HepG2 (cell line): ENCODE results near the gene RPS19BP1. TPM values are rescaled to one million over a fixed set of nuclear protein-coding genes. Genes with fewer than 3 reads are reported as not detected.

Experiments
- CAMTA2 ChIP-seq: sonication (generic); formaldehyde crosslinking; IDR thresholded peaks from 2 replicates; pipeline ENCODE4 v1.4.0; 2020; ENCODE audit warnings: mild to moderate bottlenecking, missing genetic modification reagents, borderline replicate concordance
- CEBPG ChIP-seq: IDR thresholded peaks from 2 replicates; pipeline ENCODE4 v1.6.1; 2016
- DZIP1 ChIP-seq: sonication (generic); formaldehyde crosslinking; IDR thresholded peaks from 2 replicates; pipeline ENCODE4 v1.5.0; 2020; ENCODE audit warnings: mild to moderate bottlenecking, missing genetic modification reagents
- GLMP ChIP-seq: sonication (generic); formaldehyde crosslinking; IDR thresholded peaks from 2 replicates; pipeline ENCODE4 v1.9.0; 2021; ENCODE audit warnings: missing genetic modification reagents, mild to moderate bottlenecking, borderline replicate concordance
- HMGA1 ChIP-seq: sonication (generic); formaldehyde crosslinking; conservative IDR thresholded peaks from 2 replicates; pipeline ENCODE4 v1.4.0; 2020; ENCODE audit warnings: missing genetic modification reagents
- HOXA7 ChIP-seq: sonication (generic); formaldehyde crosslinking; IDR thresholded peaks from 2 replicates; pipeline ENCODE4 v1.8.1; 2022; ENCODE audit warnings: mild to moderate bottlenecking, missing genetic modification reagents, moderate library complexity
- IRF2 ChIP-seq: IDR thresholded peaks from 2 replicates; pipeline ENCODE4 v1.6.1; 2018; ENCODE audit warnings: missing genetic modification reagents, missing compliant biosample characterization
- ISL2 ChIP-seq: sonication (generic); formaldehyde crosslinking; IDR thresholded peaks from 2 replicates; pipeline ENCODE4 v1.5.0; 2020; ENCODE audit warnings: missing genetic modification reagents
- MEIS1 ChIP-seq: sonication (generic); formaldehyde crosslinking; IDR thresholded peaks from 2 replicates; pipeline ENCODE4 v1.9.0; 2021; ENCODE audit warnings: mild to moderate bottlenecking, missing genetic modification reagents, moderate library complexity, borderline replicate concordance
- NFIB ChIP-seq: sonication (generic); formaldehyde crosslinking; IDR thresholded peaks from 2 replicates; pipeline ENCODE4 v1.9.0; 2021; ENCODE audit warnings: missing genetic modification reagents, mild to moderate bottlenecking, borderline replicate concordance
- PHB2 ChIP-seq: fragments of 450-650 bp; IDR thresholded peaks from 2 replicates; pipeline ENCODE4 v1.6.1; 2018; ENCODE audit not compliant: partially characterized antibody
- RBM39 ChIP-seq: fragments of 200-400 bp; formaldehyde crosslinking; IDR thresholded peaks from one replicate; pipeline ENCODE4 v1.6.1; 2018; ENCODE audit warnings: antibody characterized with exemption, mild to moderate bottlenecking, low read depth, low read length; ENCODE audit not compliant: poor library complexity, severe bottlenecking
- RFX5 ChIP-seq: IDR thresholded peaks from 2 replicates; pipeline ENCODE4 v1.6.1; 2011; ENCODE audit warnings: low read depth, low read length, improper control_type of control experiment
- ZBTB3 ChIP-seq: sonication (generic); formaldehyde crosslinking; IDR thresholded peaks from 2 replicates; pipeline ENCODE4 v1.4.0; 2020; ENCODE audit warnings: low read depth, mild to moderate bottlenecking, moderate library complexity, missing genetic modification reagents, borderline replicate concordance
- ZFP36 ChIP-seq: fragments of 150-350 bp; IDR thresholded peaks from 2 replicates; pipeline ENCODE4 v1.6.1; 2018; ENCODE audit warnings: borderline replicate concordance, low read length, low read depth; ENCODE audit not compliant: partially characterized antibody
- ZKSCAN5 ChIP-seq: sonication (generic); formaldehyde crosslinking; IDR thresholded peaks from 2 replicates; pipeline ENCODE4 v1.5.1; 2020; ENCODE audit warnings: mild to moderate bottlenecking, missing genetic modification reagents
- ZNF354B ChIP-seq: sonication (generic); formaldehyde crosslinking; IDR thresholded peaks from 2 replicates; pipeline ENCODE4 v1.8.0; 2022; ENCODE audit warnings: mild to moderate bottlenecking, missing genetic modification reagents
- ZNF546 ChIP-seq: sonication (generic); formaldehyde crosslinking; conservative IDR thresholded peaks from 2 replicates; pipeline ENCODE4 v1.8.1; 2023; ENCODE audit warnings: mild to moderate bottlenecking, missing genetic modification reagents
- ZNF574 ChIP-seq: sonication (generic); formaldehyde crosslinking; IDR thresholded peaks from 2 replicates; pipeline ENCODE4 v1.4.0; 2020; ENCODE audit warnings: missing genetic modification reagents
- ZNF614 ChIP-seq: IDR thresholded peaks from 2 replicates; pipeline ENCODE4 v1.6.1; 2018; ENCODE audit warnings: missing biosample characterization, missing genetic modification reagents, inconsistent platforms, borderline replicate concordance
- ZNF674 ChIP-seq: sonication (generic); formaldehyde crosslinking; IDR thresholded peaks from 2 replicates; pipeline ENCODE4 v1.5.0; 2020; ENCODE audit warnings: low read depth, mild to moderate bottlenecking, missing genetic modification reagents
- ZNF691 ChIP-seq: sonication (generic); formaldehyde crosslinking; IDR thresholded peaks from 2 replicates; pipeline ENCODE4 v1.4.0; 2020; ENCODE audit warnings: missing genetic modification reagents, low read depth, mild to moderate bottlenecking, borderline replicate concordance
- polyA plus RNA-seq, 8 experiments: library from polyadenylated mRNA; depleted of rRNA in 3 of 8; stranded (reverse) in 7 of 8; unstranded in 1 of 8; fragments of >200 nt; fragmentation: Illumina TruSeq in 4 of 8; extraction: Trizol in 4 of 8; gene quantifications; 2 replicates each; pipeline versions ENCODE4 v1.2.1 to v1.2.3, GENCODE V29; 2011 to 2016; ENCODE audit warnings: low read depth in 4 of 8, missing spikeins in 1 of 8, mixed read lengths in 1 of 8; ENCODE audit not compliant: insufficient read depth in 1 of 8
- total RNA-seq, 5 experiments: library from RNA; depleted of rRNA; stranded (reverse); fragments of >200 nt; fragmentation: Illumina TruSeq; extraction: Trizol; gene quantifications; 2 replicates each; pipeline ENCODE4 v1.2.3, GENCODE V29; 2016; ENCODE audit warnings: low read depth in 1 of 5

Gene RPS19BP1
- total and polyA plus RNA-seq, 2 of the 13 experiments (the other 11 are each of a cell fraction or from before 2014, with no cell fraction given) = 44.3 to 81.3 TPM

GRCh38 chr22:39520226-39521105, 12.1 kb downstream of the RPS19BP1 start, which contains the start of gene ATF4 (continued):
- TF ChIP-seq HMGA1 (CRISPR knock-in tag) (no peak), CAMTA2 (CRISPR knock-in tag) (no peak), ZBTB3 (CRISPR knock-in tag) (peak; percentile 69; the same call in 1 of the 2 replicates), ZNF614 (CRISPR knock-in tag) (peak; percentile 80; the same call in 1 of the 2 replicates), ZKSCAN5 (CRISPR knock-in tag) (no peak), ZNF546 (CRISPR knock-in tag) (peak; percentile 90), ZNF574 (CRISPR knock-in tag) (peak; percentile 82), RFX5 (no peak; the same call in 1 of the 2 replicates), GLMP (CRISPR knock-in tag) (no peak), PHB2 (no peak), ZFP36 (no peak), DZIP1 (peak; percentile 86; the same call in 1 of the 2 replicates), CEBPG (CRISPR knock-in tag) (no peak), NFIB (no peak), RBM39 (peak; percentile 100), ZNF674 (no peak; the same call in 1 of the 2 replicates), IRF2 (CRISPR knock-in tag) (peak; percentile 65), MEIS1 (no peak), ZNF691 (CRISPR knock-in tag) (no peak), HOXA7 (no peak), ISL2 (CRISPR knock-in tag) (peak; percentile 49; the same call in 1 of the 2 replicates), ZNF354B (no peak; the same call in 1 of the 2 replicates)
